Coronary artery (tissue), 2 donors: ENCODE measurements around the gene NOCT.
"Not testable (repeated sequence)": the region's sequence is repeated elsewhere in the genome, so short reads cannot be mapped to it uniquely, and the experiment has no call there.

Experiments
- DNase-seq: peaks from one replicate; pipeline ENCODE4 v3.0.0-alpha.2; 2017; ENCODE audit warnings: low spot score
- H3K27ac ChIP-seq, 2 donors: fragments of 200-600 bp; sonication (generic); one replicate each; pipeline ENCODE4 v1.5.1; 2016 to 2019
- H3K4me3 ChIP-seq: fragments of 200-600 bp; sonication (generic); 2 replicates; pipeline ENCODE4 v1.5.1; 2016; ENCODE audit warnings: mild to moderate bottlenecking, moderate library complexity
- CTCF ChIP-seq: fragments of 200-600 bp; sonication (generic); IDR thresholded peaks from one replicate; pipeline ENCODE4 v1.5.1; 2019; ENCODE audit warnings: antibody characterized with exemption

NOCT gene

GRCh38 chr4:139018971-139019758 is 3.6 kb downstream of the NOCT start:
- Histone ChIP-seq H3K27ac (no peak overlapping the region), H3K4me3 (no peak overlapping the region)
- no peak for DNase-seq
- no peak for TF ChIP-seq CTCF

- H3K4me3 ChIP-seq, result no peak overlapping the region
- no peak overlapping the region for H3K27ac ChIP-seq
- no peak for TF ChIP-seq CTCF
- no peak for DNase-seq
These were observed 4.8 kb downstream of the NOCT start for GRCh38 chr4:139020384-139020783.

- not testable (repeated sequence) for DNase-seq, H3K4me3 ChIP-seq, H3K27ac ChIP-seq
These were observed 5.5 kb downstream of the NOCT start for GRCh38 chr4:139021071-139021470.

GRCh38 chr4:139022835-139023234 is 7.3 kb downstream of the NOCT start:
- TF ChIP-seq CTCF, result no peak
- no peak overlapping the region for H3K27ac ChIP-seq
- no peak for DNase-seq
- no peak overlapping the region for H3K4me3 ChIP-seq

GRCh38 chr4:139024686-139025085 is 9.1 kb downstream of the NOCT start:
- TF ChIP-seq CTCF, result no peak
- H3K27ac ChIP-seq, result no peak overlapping the region
- no peak overlapping the region for H3K4me3 ChIP-seq
- DNase-seq, result no peak

- Histone ChIP-seq H3K27ac (no peak overlapping the region), H3K4me3 (no peak overlapping the region)
- no peak for DNase-seq
- TF ChIP-seq CTCF, result no peak
These were observed 10.3 kb downstream of the NOCT start for GRCh38 chr4:139025841-139026240.

GRCh38 chr4:139027776-139028175 is 12.2 kb downstream of the NOCT start:
- no peak overlapping the region for H3K4me3 ChIP-seq
- no peak overlapping the region for H3K27ac ChIP-seq
- TF ChIP-seq CTCF, result no peak
- DNase-seq, result no peak
